ENCODE data around the gene RELCH. TPM values are rescaled to one million over a fixed set of nuclear protein-coding genes. Genes with fewer than 3 reads are reported as not detected.

Gene RELCH
- total RNA-seq, 1 donor from 2014 or later, result 18.1 TPM

DNA sequence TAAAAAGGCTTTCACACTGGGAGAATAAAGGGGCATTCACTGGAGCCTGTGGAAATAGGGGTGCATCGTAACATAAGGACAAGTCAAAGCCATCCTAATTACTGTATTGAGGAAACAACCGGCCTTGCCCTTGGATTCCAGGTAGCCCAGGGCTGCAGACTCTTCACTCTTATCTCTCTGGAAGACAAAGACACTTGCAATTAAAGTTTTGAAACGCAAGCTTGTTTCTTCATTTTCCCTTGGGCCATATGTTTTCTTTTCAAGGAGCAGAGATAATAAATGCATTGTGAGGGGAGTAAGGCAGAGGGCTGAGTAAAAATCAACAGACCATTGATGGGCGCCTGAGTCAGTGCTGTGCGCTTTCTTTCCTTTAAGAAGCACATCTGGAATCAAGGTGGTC is 149.6 kb downstream of the RELCH start:
- DNase-seq (ENCODE audit: low read depth in 2 of 2), result no peak

DNA sequence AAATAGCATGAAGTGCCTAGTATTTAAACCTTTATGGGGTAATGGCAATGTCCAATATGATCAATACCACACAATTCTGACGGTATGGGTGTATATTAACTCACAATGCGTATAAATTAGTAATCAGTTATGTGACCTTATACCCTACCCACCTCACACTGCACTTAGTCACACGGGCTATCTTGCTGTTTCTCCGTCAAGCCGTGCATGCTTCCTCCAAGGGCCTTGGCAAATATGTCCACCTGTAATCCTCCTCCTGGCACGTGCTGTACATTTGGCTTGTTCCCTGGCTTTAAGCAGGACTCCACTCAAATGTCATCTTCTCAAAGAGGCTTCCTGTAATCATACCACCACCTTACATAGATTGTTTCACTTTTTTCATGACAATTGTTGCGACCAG is 150.3 kb downstream of the RELCH start:
- no peak for DNase-seq (ENCODE audit: low read depth in 2 of 2)

DNA sequence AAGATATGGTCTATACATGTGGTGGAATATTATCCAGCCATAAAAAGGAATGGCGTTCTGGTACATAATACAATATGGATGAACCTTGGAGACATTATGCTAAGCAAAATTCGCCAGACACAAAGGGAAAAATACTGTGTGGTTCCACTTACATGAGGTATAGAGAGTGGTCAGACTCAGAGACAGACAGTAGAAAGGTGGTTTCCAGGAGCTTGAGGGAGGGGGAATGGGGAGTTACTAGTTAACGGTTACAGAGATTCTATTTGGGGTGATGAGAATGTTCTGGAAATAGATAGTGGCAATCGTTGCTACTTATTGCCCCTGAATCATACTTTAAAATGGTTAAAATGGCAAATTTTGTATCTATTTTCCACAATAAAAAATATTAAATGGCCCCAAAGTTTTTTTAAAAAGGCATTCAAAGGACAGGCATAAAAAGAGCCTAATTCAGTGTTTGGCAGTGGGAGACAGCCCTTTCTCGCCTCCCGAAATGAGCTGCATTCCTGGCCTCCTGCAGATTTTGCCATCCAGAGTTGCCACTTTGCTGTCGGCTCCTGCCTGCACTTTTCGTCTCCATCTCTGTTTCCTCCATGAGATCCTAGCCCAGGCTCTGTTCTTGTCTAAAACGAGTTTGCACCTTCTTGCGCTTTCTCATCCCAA is 151.5 kb downstream of the RELCH start:
- DNase-seq (ENCODE audit: low read depth in 2 of 2), result no peak

DNA sequence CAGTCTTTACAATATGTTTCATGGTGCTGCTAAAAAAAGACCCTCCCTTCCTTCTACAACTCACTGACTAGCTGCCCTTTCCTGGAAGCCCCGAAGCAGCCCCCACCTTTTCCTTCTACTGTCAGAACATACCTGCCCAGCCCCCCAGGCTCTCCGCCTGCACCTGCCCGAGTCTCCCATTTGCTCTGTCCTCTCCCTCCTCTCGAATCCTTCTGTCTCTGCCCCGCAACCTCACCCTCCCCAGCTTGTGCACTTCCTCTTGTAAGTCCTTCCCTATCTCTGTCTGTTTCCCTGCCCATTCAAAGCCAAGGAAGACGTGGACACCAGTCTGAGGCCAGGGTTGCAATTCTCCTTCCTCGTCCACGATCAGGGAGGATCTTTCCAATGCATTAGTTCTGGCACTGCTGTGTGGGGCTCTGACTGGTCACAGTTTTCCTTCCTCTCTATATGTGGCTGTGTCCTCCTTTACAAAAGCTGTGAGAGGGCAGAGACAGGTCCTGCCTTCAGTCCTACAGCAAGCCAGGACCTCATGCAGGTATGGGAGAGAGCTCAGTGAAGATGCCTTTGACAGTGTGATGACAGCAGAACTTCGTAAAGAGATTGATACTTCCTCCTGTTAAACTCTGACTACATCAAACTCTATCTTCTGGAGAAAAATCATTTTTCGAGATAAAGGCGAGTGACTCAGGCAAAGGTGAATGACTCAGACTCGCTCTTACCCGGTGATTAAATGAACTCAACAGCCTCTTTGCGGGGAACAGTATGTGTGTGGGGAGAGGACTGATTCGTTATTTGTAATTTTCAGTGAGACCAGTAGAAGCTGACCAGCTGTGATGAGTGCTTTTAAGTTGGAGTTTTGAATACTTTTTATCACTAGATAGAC is 152.3 kb downstream of the RELCH start:
- DNase-seq (ENCODE audit: low read depth in 2 of 2), result peak; percentile 32 to 72

DNA sequence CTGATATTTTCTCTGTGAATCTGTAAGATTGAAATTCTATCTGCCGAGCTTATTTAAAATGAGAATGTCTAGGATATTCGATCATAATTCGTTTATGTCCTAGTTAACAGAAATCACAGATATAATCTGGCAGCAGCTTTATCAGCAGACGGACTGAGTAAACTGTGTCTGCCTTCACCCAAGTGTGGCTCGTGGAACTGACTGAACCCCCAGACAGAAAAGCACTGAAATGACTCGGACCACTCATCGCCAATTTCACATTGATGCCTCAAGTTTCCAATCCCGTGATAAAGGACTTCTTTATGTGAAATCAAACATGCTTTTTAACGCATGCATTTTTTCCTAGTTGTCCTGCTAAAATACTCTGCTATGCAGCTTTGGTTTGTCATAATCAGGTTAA is 153.9 kb downstream of the RELCH start:
- DNase-seq (ENCODE audit: low read depth in 2 of 2), result no peak

DNA sequence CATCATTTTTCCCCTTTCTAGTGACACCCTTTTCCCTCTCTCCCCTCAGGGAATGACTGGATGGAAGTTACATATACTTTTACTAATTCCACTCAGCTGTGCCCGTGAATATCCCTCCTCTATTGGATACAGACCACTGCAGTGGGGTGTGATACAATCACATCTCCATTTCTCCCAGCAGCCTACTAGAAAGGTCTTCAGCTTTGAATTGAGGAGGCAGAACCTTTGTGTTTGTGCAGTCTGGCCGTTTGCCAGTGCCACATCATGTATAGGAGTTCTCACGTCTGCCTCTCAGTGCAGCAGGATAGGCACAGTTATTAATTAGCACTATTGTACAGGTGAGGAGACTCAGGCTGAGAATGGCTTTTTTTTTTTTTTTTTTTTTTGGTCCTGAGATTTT is 154.4 kb downstream of the RELCH start:
- DNase-seq (ENCODE audit: low read depth in 2 of 2), result no peak

DNA sequence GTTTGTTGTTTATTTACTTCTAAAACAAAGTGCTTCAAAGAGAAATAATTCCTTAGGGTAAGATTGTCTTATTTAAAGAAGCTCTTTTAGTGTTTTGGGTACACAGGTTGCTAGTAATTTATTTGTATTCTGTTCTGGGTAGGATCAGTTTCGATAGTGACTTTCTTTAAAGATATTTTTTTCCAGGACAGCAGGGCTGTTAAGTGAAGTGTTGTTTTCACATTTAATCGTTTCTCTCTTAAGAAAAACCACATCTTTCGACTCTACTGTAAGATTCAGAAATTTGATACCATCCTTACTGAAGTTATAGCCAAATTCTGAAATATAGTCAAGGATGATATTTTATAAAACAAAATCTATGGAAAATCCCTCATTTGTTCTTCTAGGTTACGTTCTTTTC is 155.8 kb downstream of the RELCH start:
- DNase-seq (ENCODE audit: low read depth in 2 of 2), result no peak

DNA sequence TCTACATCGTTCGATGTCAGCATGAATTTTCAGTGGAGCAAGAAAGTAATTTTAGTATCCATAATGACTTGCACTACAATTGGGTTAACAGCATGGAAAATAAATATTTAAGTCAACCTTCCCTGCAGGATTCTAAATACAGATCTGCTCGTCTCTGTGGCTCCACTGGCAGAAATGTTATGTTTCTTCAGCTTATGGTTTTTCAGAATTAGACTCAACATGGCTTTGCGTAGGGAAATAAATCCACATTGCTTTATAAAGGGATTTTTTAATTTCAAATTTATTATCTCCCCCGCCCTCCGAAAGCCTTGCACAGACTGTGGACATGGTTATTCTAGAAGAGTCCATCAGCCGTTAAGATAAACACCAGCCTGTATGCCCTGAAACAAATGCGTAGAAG is 156.3 kb downstream of the RELCH start:
- DNase-seq (ENCODE audit: low read depth in 2 of 2), result no peak

DNA sequence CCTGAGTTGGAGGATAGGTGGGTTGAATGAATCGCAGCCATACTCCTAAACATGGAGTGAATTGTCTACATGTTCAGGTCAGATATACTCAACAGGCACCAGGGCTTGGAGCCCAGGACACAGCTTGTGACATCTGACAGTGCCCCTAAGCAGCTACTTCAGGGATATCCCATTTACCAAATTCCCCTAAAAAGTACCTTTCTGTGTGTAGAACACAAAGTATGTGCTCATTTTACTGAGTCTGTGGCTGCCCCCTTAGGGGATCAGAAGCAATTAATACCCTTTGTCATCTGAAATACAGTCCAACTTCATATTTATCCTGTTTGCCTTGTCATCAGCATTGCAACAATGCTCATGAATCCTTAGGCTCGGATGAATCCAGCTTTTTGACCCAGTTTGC is 158.9 kb downstream of the RELCH start:
- DNase-seq (ENCODE audit: low read depth in 2 of 2), result no peak

DNA sequence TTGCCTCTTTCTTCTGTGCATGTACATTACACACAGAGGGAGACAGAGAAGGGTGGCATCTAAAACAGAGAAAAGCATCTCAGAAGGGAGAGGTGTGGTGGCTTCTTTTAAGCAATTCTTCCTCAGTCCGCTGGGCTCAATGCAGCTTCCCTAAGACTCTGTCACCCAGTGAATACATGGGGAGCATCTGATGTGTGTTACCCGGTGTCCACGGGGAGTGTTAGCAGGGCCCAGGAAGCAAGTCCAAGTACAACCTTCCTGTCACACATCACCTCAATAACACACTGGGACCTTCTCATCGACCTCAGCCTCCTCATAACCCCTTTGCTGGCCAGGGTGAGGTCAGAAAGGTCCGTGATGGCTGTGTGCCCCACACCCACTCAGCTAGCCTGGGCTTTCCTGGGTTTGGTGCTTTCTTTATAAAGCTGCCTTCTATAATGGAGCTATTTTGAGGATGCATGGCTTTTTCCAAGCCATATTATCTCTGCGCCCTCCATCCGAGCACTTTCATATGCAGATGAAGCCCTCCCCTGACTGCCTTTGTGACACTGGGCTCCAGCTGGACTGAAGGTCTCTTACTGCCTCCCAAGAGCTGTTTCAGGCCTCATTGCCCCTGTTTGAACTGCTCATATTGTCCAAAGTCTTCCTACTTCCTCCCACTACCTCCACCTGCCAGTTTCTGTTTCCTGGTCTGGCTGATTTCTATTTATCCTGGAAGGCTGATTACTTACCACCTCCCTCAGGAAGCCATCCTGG is 159.5 kb downstream of the RELCH start:
- DNase-seq (ENCODE audit: low read depth in 2 of 2), result peak in 1 of 2 donors; percentile 37

DNA sequence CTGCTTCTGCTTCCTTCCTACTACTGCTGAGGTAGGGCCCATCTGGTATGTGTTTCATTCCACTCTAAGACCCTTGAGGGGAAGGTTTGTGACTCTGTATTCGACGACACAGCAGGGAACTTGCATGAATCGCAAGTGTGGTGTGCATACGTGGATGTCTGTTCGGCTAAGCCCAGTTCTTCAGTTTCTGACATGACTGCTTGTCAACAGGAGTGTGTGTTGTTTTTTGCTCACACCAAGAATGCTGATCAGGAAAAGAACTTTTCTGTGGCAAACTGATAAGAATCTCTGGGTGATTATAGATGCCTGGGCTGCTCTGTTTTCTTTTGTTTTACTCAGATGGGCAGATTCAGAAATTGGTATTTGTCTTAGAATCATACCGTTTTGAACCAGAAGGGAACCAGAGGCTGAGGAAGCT is 160.0 kb downstream of the RELCH start:
- DNase-seq (ENCODE audit: low read depth in 2 of 2), result peak; percentile 31 to 33

DNA sequence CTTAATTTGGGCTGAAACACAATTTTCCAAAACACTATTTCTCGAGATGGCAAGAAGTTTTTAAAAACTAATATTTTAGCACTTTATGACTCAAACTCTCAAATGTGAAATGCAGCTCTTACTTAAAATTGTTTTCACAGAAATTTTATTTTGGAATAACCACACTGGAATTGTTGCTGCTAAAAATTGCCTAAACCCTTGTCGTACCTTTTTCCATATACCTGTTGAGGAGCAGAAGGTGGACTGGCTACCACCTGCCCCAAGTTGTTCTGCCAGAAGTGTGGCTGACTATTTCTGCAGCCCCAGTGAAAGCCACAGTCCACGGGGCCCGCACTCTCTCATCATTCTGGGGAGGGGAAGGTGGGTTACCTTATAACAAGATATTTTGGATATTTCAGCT is 161.4 kb downstream of the RELCH start:
- DNase-seq (ENCODE audit: low read depth in 2 of 2), result no peak

DNA sequence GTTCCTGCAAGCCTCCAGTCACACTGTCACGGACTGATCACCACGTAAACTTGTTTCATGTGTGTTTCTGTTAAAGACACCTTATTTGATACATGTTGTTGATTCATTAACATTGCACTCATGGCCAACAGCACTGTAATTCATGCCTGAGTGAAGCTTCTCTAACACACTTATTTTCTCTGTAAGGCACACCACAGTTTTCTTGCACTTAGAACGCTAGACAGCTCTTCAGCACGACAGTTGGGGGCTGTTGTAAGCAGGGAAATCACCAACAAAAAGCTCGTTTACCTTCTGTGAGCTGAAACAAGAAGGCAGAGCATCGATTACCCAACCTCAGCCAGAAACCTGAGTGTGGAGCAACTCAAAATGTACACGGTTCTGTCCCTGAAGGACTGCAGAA is 166.1 kb downstream of the RELCH start:
- DNase-seq (ENCODE audit: low read depth in 2 of 2), result no peak

DNA sequence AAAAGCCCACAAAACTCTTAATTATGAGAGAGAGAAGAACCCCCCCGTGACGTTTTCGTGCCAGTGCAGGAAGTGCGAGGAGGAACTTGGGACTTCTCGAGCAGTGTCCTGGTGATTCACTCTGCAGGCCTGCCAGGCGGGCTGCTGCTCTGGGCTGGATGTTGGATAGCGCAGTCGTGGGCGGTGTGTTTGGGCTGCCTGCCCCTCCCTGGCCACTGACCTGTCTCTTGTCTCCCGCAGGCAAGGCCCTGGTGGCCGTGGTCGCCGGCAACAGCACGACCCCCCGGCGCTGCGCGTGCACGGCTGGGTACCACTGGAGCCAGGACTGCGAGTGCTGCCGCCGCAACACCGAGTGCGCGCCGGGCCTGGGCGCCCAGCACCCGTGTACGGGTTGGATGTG is 167.1 kb downstream of the RELCH start:
- DNase-seq (ENCODE audit: low read depth in 2 of 2), result no peak

DNA sequence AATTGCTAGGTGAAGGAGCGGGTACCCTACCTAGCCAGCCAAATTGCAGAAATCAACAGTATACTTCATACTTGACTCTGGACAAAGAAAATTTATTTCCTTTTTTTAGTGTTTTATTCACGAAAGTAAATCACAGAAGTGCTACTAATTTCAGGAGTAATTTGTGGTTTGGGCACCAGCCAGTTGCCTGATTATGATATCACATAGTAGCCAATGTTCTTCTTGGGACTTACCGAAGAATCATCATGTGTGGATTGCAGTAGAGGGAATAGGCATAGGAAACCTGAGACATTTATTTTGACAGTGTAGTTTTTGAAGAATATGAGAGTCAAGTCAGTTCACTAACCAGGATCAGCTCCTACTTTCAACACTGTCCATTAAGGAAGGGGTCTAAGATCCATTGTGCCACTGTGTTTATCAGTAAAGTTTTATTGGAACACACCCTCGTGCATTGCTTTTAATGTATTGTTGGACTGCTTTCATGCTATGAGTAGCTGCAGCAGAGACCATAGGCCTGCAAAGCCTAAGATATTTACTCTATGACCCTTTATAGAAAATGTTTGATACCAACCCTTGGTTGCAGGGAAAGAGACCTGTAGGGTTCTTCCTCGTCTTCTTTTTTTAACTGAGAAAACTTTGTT is 170.1 kb downstream of the RELCH start:
- DNase-seq (ENCODE audit: low read depth in 2 of 2), result no peak

Other genes starting within 250 kb of the RELCH start
- gene PIGN, start 199 bp upstream of the RELCH start, total RNA-seq, result 29.6 and 40.5 TPM in 2 replicates
- gene TNFRSF11A, start 138.1 kb downstream of the RELCH start, total RNA-seq, result 18.7 and 31.7 TPM in 2 replicates